Activated naive CD4-positive, alpha-beta T cell treated with anti-CD3 and anti-CD28 coated beads, Interleukin-2, amount 50 U/mL, for 16 hours (primary cell): ENCODE data around the gene EPS8.
"Not testable (repeated sequence)": the region's sequence is repeated elsewhere in the genome, so short reads cannot be mapped to it uniquely, and the experiment has no call there.

Experiments
- DNase-seq: peaks from one replicate; pipeline ENCODE4 v3.0.0-alpha.2; 2020

The EPS8 gene

DNA sequence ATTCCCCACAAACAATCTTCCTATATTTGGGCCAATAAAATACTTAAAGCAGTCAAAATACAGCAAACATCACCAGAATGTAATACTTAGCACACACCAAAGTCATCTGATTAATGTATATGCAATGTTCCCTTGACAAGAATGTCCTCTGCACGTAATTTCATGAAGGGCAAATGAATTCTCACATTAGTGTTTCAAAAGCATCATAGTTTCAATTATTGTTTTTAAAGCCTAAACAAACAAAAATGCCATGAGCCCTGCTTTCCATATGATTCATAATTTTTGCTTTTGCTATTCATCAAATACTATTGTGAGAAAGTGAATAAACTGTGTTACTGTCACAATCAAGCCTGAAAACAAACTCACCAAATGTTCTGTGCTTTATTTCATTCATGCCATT, 156.0 kb downstream of the EPS8 start:
- DNase-seq: no peak

DNA sequence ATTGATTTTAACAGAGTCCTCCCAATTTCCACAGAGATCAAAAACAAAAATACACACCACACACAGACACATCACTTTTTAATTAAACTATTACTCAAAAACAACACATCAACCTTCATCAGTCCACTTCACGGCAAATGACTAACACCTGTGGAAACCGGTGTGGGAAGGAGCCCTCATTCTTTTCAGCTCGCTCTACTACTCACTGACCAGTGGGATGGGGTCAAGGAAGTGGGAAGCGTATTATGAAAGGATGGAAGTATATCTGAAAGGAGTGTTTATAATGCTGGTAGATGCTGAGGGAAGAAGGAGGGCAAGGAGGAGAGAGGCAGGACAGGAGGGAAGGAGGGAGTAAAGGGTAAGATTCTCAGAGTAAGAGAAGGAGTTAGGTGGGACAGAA, 156.5 kb downstream of the EPS8 start:
- no peak for DNase-seq

DNA sequence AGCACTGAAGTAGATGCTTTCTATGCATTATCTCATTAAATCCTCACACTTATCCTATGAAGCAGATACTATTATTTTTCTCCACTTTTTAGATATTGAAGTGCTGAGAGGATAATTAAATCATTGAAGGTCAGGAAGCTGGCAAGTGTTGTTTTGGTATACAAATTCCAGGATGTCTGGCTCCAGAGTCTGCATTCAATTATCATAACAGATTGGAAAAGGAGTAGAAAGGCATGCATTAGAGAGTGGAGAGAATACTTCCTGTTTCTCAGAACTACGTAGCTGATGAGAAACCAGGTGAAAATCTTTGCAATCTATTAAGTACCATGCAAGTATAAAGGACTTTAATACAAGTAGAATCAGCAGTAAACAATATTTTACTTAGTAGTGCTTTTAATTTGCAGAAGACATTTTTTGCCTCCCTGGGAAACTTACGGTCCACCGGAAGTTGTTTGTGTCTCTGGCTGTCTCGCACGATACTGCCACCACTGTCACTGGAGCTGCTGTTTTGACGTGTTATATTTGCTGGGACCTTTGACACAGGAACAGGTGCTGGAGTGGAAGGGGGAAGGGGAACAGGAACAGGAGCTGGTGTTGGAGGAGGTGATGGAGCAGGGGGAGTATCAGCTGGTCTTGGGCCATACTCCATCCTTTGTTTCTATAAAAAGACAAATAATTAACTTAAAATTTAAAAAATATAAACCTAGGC, 158.0 kb downstream of the EPS8 start:
- DNase-seq: no peak

DNA sequence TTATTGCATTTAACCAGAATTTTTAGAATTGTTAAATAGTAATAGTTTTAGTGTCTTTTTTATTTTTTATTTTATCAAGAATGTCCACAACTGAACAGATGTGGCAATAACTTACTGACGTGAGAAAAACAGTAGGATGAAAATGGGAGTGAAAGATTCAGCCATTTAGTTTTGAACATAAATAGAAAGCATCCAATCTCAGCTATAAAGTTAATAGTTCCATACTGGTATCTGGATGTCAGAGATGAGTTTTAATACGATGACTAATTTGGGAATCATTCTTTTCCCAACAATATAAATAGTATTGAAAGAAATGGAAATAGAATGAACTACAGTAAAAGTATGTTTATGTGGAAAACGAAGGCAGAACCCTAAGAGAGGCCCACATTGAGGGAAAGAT, 159.4 kb downstream of the EPS8 start:
- DNase-seq: no peak

DNA sequence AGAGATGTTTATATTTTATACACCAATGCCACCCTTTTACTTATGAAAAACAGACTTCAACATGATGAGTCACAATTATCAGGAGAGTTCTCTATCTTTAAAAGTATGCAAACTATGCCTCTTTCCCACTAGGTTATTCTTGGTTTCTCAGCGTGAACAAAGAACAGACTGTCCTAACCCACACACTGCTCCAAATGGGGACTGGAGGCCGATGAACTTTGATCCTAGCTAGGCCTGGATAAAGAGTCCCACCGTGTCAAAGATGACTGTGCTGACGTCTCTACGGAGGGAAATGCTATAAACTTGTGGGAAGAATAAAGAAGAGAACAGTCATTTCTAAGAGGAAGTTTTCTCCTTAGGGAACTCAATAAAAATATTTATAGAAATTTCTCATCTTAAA, 160.1 kb downstream of the EPS8 start:
- DNase-seq: no peak

DNA sequence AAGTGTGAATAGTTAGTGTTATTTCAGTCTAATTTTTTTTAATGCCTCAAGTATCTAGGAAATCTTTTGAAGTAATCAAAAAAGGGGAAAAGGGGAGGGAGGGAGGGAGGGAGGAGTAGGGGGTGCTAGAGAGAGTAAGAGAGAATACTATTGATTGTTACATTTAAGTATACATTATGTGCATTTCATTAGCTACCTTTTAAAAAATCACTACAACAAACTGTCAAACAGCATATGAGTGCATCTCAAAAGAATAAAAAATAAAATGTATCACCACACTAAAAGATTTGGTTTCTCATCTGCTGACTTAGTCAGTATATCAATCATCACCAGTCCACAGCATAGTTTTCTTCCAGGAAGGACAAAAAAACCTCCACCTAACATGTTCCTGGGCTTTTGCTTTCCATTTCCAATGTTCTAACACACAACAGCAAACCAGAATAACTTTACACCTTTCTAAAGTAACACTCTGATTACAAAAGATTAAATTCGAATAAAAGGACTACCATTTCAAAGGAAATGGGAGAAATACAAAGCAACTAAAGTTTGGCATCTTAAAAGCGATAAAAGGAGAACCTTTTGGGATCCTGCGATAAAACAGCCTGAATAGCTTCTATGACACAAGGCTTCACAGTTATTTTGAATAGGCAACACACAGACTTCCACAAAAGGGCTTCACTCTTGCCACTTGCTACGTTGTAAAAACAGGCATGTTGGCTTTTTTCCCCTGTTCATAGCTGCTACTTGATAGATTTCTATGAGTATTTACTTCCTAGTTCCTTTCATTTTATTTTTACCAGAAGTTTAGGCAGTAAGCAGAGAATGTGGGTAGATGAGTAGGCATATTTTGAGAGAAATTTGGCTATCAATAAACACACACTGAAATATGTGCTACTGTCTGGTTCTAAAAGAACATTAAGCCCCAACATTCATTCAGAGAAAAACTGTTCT, 160.9 kb downstream of the EPS8 start:
- DNase-seq: no peak

DNA sequence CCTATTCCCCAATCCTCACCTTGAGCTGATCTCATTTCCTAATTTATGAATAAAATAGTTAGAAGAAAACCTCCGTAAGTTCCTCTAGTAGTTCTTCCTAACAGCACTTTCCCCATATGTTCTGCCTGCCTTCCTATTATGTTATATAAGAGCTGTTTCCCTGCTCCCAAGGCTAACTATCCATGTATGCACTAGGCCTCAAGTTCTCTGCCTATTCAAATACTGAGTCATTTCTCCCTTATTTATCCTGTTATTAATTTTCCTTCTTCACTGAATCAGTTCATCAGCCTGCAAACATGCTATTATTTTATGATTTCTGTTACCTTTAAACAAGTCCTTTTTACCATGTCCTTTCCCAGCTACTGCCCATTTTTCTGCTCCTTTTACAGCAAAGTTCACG, 164.1 kb downstream of the EPS8 start:
- no peak for DNase-seq

DNA sequence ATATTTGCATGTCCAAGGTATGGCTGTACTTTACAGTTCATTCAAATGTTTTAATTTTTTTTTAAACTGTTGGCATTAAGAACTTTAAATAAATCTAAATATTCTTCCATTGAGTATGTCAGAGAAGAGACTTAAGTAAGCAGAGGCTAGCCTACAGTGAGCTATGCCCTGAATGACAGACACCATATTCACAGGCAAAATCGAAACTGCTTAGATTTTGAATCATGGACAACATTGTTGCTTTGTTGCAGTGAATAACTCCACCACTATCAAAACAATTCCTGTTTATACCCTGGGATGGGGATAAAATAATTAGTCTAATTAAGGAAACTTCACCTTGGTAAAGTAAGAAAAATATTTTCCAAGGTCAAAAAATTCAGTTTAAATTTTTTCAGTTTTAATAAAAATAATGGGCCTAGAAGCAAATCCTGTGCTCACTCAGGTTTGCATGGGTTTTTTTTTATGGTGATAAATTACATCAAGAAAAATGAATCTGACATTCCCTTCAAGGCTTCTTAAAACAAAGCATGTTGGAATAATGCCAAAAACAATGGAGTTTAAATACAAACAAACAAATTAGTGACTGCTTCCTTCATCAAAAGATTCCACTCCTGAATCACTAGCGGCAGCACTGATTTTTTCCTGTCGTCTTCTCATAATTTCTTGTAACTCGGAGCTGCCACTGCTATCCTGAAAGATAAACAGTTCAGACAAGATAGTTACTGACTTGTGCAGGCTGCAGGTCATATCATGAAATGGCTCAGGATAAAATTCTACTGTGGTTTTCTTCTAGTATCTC, 168.2 kb downstream of the EPS8 start:
- DNase-seq: no peak

DNA sequence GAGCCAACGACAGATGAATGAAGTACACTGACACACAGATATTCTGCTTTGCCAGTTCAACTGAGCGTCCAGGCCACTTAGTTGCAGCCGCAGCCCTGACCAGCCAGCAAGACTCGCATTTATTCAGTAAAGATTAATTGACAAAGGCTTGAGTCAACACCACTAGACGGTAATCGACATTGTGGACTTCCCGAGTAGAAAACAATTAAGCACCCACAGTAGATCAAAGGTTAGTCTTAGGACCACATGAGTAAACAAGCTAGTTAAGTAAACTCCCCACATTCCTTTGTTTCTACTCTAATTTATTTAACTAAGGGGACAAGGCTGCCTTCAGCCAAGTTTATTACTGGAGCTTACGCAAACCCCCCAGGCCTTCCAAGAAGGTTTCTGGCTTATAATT, 172.7 kb downstream of the EPS8 start:
- DNase-seq: not testable (repeated sequence)

DNA sequence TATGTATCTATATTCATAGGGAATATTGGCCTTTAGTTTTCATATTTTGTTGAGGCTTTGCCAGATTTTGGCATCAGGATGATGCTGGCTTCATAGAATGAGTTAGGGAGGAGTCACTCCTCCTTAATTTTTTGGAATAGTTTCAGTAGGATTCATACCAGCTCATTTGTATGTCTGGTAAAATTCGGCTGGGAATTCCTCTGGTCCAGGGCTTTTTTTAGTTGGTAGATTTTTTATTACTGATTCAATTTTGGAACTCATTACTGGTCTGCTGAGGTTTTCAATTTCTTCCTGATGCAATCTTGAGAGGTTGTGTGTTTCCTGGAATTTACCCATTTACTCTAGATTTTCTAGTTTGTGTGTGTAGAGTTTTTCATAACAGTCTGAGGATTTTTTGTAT, 175.2 kb downstream of the EPS8 start:
- DNase-seq: no peak

DNA sequence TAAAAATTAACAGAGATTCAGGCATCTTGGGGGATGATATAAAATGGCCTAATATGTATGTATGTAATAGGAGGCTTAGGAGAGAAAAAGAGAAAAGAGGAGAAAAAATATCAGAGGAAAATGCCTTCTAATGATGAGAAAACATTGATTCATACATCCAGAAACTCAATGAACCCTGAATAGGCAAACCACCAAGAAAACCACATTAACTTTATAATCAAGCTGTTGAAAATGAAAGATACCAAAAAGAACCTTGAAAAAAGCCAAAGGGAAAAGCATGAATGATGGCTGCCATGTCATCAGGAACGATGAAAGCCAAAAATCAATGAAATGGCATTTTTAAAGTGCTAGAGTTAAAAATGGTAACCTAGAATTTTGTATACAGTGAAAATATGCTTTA, 180.2 kb downstream of the EPS8 start:
- no peak for DNase-seq

DNA sequence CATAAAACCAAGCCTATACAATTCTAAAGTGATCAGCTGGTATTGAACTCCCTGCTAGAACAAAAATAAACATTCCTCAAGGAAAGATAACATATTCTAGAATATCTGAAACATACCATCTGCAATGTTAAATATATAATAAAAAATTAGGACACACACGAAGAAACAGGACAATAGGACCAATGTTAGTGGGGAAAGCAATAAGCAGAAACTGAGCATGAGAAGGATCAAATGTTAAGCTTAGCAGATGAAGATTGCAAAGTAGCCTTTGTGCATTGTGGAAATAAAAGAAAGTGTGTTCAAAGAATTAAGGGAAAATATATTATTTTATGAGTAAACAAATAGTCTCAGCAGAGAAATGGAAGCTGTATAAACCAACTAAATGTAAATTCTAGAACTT, 180.8 kb downstream of the EPS8 start:
- DNase-seq: no peak

DNA sequence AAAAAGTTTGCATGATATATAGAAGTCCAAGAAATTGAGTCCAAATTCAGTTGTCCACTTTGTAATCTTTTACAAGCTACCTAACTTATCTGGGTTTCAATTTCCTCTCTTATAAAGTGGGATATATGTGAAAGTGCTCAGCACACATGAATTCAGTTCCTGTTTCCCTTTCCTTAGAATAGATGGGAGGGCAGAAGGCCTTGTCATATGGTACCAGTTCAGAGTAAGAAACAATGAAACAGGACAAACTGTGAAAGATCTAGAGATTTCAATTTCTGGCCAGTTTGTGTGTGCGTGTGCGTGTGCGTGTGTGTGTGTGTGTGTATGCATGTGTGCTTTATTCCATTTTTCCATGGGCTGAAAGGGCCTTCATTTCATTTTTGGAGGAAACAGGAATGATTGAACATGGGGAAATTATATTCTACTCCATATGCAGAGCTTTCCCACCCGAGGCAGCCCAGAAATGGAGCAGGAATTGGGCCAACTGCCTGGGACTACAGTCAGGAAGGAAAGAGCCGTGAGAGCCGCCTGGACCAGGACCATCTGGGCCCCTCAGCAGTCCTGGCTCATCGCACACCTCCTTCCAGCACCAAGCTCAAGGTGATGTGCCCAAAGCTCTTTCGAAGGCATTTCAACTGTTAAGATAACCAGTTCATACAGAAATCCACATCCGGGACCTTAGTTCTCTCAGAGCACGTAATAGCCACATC, 183.2 kb downstream of the EPS8 start:
- DNase-seq: no peak

DNA sequence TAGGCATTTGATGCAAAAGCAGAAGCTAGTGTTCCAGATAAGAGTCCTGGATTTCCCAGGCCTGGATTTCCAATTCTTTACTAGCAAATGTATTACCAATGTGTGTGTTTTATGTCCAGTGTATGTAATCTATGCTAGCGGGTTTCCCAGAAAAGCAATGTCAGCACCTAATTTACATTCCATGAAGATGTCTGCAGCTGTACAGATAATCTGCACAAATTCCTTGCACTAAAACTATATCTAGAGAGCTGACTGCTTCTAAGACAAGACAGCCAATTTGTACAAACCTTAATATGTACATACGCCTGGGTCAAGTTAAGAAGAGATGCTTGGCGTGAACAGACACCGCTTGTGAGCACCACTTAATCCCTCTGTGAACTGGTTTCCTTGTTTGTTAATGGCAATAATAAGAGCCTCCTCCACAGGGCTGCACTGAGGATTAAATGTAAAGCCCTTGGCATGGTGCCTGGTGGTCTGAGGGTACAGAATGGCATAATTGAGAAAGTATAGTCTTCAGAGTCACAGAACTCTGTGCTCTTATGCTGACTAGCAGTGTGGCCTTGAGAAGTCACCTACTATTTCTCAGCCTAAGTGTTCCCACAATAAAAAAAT, 185.6 kb downstream of the EPS8 start:
- DNase-seq: no peak

DNA sequence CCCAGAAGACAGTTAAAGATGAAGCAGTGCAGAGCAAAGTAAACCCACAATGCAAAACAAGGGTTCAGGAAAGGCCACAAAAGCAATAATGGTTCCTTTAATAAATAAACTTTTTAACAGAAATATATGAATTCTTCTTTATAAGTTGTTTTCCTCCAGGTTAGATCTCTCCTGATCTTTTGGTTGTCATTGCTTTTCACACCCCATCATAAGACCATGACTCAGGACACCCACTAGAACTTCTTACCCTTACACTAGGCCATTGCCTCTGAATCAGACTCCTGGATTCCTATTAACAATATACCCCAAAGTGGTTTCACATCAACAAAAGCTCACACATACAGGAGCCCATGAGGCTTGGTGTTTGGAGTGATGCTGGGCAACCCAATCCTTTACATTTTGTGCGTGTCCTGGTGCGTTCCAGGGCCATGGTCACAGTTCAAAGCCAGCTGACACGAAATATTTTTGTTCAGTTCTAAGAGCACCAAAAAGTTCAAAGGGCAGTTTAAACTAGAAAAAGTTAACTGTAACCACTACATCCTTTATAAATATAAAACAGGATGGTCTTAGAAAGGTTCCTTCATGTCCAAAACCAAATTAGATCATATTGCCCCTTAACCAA, 187.0 kb downstream of the EPS8 start:
- DNase-seq: no peak

DNA sequence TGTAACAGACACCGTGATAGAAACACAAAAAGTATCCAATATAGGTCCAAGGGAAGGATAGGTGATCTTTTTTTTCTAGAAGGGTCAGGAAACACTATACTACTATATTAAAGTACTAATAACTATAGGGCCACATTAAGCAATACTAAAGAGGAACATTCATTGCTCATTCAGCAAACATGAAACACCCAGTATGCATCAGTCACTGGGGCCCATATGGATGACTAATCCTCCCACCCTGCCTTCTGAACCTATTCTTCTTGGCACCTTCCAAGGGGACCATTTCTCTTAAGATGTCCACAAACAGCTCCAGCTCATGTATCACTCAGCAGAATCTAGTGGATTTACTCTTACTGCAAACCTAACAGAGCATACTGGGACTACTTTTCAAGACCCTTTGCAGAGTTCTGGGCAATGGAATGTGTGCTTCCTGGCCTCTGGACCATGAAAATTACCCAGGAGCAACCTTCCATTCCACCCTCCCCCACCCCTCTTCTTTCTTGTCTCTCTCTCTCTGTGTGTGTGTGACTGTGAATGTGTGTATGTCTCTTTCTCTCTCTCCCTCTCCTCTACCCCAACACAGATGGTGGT, 187.9 kb downstream of the EPS8 start:
- DNase-seq: no peak

DNA sequence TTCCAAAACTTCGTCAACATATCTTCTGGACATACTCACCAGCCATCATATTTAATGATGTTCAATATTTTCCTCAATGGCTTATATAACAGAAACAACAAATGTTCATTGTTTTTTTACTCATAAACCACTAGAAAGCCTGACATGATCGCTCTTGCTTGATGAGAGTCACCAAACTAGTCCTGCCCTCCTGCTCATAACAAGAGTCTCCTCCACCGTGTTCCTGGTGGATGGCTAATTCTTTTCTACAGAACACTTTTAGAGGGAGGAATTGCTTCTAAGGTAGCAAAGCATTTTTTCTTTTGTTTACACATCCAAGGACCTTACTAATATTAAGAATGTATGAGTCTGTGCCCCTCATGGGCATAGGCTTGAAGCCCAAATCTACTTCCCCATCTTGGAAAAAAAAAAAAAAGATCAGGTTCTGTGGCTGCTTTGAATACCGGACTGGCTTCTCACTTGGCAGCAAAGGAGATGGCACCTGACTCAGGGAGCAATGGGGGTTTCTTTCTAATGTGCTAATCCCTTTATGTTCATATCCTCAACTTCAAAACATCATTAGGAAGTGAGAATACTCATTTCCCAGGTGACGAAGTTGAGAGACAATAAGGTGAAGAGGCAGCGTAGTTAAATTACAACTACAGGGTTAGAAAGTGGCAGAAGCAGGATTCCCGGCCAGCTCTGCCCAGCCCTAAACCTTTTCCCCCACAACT, 188.8 kb downstream of the EPS8 start:
- no peak for DNase-seq

DNA sequence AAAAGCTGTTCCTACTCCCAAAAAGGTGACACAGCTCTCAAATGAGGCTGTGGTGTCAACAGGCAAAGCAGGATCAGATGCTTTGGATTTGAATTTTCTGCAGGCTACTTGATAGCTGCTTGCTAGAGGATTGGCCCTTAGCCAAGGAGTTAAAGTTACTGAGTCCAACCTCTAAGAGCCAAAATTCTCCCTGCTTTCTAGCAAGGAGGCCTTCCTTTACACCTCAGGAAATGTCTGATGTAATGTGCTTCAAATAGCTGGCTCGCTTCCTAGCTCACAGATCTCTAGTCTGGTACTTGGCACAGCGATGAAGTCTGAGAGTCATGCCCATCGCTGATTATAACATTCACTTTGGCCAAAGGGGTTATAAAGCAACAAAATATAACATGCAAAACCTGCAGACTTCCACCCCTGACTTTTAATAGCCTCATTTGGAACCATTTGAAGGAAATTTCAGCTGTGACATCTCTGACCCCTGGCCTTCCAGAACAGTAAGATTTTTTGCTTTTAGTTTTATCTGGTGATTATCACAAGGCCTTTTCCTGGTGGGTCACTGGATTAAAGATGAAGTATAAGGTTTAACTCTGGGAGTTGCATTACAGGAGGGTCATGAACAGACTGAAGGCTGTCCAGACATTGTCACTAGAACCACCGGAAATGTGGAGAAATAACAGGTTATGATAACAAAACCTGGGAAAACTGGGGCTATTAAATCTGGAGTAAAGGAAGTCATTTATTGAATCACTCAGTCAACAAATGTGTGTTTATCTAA, 189.7 kb downstream of the EPS8 start:
- no peak for DNase-seq

DNA sequence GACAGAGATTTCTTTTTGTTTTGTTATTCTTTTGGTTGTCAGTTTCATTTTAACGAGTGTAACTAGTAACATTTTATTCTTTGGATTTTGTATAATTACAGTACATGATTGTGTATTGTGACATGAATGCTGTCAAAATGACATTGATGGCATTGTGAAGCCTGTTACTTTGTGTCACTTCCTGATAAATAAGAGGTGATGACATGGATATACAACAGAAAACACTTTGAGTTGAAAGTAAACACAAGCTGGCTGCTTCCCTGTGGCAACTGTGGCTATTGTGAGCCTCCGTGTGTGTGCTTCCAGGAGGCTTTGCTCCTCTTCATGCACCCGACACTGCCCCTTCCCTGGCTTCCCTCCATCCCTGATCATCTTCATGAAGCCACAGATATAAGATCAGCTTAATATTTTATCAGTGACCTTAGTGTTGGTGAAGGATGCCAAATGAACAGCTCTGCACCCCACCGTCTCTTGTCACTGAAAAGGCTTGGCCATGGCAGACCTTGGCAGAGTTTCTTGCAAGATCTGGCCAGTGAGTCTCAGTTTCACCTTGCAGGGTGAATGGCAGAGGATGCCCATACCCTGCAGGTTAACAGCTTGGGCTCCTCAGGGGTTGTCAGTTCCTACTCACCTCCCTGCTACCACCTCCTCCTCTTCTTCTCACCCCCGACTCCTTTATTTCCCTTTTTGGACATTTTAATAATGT, 191.9 kb downstream of the EPS8 start:
- no peak for DNase-seq
